ENCODE measurements around the gene ZNF724. TPM values are rescaled to one million over a fixed set of nuclear protein-coding genes. Genes with fewer than 3 reads are reported as not detected.

Gene ZNF724
- total and polyA plus RNA-seq, 10 of the 15 experiments (the other 5 are each of a cell fraction or from before 2014, with no cell fraction given): 0.71 to 14.7 (median 4.2) TPM

DNA sequence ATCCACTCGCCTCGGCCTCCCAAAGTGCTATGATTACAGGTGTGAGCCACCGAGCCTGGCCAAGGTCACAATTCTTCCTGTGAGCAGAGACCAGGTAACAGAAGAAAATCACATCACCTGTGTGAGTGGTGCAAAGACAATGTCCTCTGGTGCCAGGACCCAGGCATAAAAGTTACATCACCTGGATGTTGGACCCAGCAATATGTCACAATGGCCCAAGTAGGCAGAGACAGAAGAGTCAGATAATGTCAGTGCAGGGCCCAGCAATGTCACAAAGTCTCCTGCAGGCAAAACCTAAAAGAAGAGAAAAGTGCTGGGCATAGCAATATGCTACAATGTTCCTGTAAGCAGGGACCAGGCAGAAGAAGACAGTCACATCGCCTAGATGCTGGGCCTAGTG is 5.5 kb upstream of the ZNF724 start:
- BruUV-seq (replicated peaks): no TSS peak
- Histone ChIP-seq H3K27me3 (replicated peaks in 1 of 2; ENCODE audit: control insufficient read depth in 2 of 2, insufficient read depth in 2 of 2, low read length in 1 of 2) (no peaks in the 10 kb centered on the region), H3K4me3 (no peak overlapping the region), H3K27ac (ENCODE audit: control insufficient read depth, insufficient read depth) (no peak overlapping the region), H3K9ac (ENCODE audit: control insufficient read depth, insufficient read depth, low read length) (no peak overlapping the region), H4K20me1 (ENCODE audit: control insufficient read depth, insufficient read depth) (no peaks in the 10 kb centered on the region), H3K79me2 (ENCODE audit: control insufficient read depth, insufficient read depth, low read length) (no peaks in the 10 kb centered on the region), H3K9me3 (replicated peaks; ENCODE audit: control insufficient read depth, insufficient read depth, low read length) (no peaks in the 10 kb centered on the region; the same call in 2 of the 3 replicates), H3K4me2 (ENCODE audit: control insufficient read depth, insufficient read depth) (no peak overlapping the region), H3K4me1 (ENCODE audit: control insufficient read depth, insufficient read depth, low read length) (no peaks in the 10 kb centered on the region), H3K36me3 (ENCODE audit: control insufficient read depth in 2 of 2, insufficient read depth in 2 of 2, low read length in 1 of 2) (peaks cover 0 to 4% of the 10 kb centered on the region in 2 experiments; a peak in 1 of 4 replicates), H2AFZ (ENCODE audit: control insufficient read depth, low read depth, low read length) (no peak overlapping the region)
- ATAC-seq (no peak), DNase-seq (ENCODE audit: low read depth, low spot score) (no peak), FAIRE-seq (no peak)
- RAD21 ChIA-PET (ENCODE audit: unreplicated experiment): no interaction called here
- intact Hi-C loops (cut with micrococcal nuclease; ENCODE audit: unreplicated experiment) (no loop called here), in situ Hi-C loops (cut with MboI) (no loop called here)
- SMC1A ChIA-PET (ENCODE audit: uncharacterized antibody, unreplicated experiment): no interaction called here
- CTCF ChIA-PET: no interaction called here
- POLR2A ChIA-PET: no interaction called here
- 96% methylated on average over 4 of the region's 4 CpGs for WGBS (ENCODE audit: insufficient coverage, insufficient replicate concordance, low lambda C conversion rate, missing lambda C conversion rate)
- TF ChIP-seq BMI1 (IDR thresholded peaks at IDR 0.05; ENCODE audit: borderline replicate concordance): no peak
- no peak for TF ChIP-seq HCFC1 (IDR thresholded peaks at IDR 0.05; ENCODE audit: low read length)
- TF ChIP-seq, protein P1, sequence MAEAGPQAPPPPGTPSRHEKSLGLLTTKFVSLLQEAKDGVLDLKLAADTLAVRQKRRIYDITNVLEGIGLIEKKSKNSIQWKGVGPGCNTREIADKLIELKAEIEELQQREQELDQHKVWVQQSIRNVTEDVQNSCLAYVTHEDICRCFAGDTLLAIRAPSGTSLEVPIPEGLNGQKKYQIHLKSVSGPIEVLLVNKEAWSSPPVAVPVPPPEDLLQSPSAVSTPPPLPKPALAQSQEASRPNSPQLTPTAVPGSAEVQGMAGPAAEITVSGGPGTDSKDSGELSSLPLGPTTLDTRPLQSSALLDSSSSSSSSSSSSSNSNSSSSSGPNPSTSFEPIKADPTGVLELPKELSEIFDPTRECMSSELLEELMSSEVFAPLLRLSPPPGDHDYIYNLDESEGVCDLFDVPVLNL (IDR thresholded peaks at IDR 0.05; ENCODE audit: low read depth, low read length): no peak
- no peak for TF ChIP-seq POLR2A (IDR thresholded peaks at IDR 0.05; ENCODE audit: low read depth, low read length)
- TF ChIP-seq MEF2B (IDR thresholded peaks at IDR 0.05; ENCODE audit: partially characterized antibody, poor library complexity, severe bottlenecking): no peak
- no peak for TF ChIP-seq HSF1 (IDR thresholded peaks at IDR 0.05; ENCODE audit: low read depth, low read length)
- no peak for TF ChIP-seq WRNIP1 (IDR thresholded peaks at IDR 0.05; ENCODE audit: borderline replicate concordance, low read depth, low read length)
- no peak for TF ChIP-seq ELK1 (IDR thresholded peaks at IDR 0.05; ENCODE audit: low read depth, low read length)
- no peak for TF ChIP-seq TARDBP (IDR thresholded peaks at IDR 0.05; ENCODE audit: borderline replicate concordance)
- TF ChIP-seq MYB (IDR thresholded peaks at IDR 0.05; ENCODE audit: borderline replicate concordance, low read depth, low read length): no peak
- TF ChIP-seq, protein P2, sequence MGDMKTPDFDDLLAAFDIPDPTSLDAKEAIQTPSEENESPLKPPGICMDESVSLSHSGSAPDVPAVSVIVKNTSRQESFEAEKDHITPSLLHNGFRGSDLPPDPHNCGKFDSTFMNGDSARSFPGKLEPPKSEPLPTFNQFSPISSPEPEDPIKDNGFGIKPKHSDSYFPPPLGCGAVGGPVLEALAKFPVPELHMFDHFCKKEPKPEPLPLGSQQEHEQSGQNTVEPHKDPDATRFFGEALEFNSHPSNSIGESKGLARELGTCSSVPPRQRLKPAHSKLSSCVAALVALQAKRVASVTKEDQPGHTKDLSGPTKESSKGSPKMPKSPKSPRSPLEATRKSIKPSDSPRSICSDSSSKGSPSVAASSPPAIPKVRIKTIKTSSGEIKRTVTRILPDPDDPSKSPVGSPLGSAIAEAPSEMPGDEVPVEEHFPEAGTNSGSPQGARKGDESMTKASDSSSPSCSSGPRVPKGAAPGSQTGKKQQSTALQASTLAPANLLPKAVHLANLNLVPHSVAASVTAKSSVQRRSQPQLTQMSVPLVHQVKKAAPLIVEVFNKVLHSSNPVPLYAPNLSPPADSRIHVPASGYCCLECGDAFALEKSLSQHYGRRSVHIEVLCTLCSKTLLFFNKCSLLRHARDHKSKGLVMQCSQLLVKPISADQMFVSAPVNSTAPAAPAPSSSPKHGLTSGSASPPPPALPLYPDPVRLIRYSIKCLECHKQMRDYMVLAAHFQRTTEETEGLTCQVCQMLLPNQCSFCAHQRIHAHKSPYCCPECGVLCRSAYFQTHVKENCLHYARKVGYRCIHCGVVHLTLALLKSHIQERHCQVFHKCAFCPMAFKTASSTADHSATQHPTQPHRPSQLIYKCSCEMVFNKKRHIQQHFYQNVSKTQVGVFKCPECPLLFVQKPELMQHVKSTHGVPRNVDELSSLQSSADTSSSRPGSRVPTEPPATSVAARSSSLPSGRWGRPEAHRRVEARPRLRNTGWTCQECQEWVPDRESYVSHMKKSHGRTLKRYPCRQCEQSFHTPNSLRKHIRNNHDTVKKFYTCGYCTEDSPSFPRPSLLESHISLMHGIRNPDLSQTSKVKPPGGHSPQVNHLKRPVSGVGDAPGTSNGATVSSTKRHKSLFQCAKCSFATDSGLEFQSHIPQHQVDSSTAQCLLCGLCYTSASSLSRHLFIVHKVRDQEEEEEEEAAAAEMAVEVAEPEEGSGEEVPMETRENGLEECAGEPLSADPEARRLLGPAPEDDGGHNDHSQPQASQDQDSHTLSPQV (IDR thresholded peaks at IDR 0.05): no peak
- TF ChIP-seq CREM (IDR thresholded peaks at IDR 0.05; ENCODE audit: low read depth): no peak
- no peak for TF ChIP-seq SMAD1 (IDR thresholded peaks at IDR 0.05; ENCODE audit: low read depth, partially characterized antibody)
- no peak for TF ChIP-seq SUZ12 (IDR thresholded peaks at IDR 0.05; ENCODE audit: unreplicated experiment)
- no peak for TF ChIP-seq IKZF1 (conservative IDR thresholded peaks at IDR 0.05)
- no peak for TF ChIP-seq ZNF207 (IDR thresholded peaks at IDR 0.05; ENCODE audit: borderline replicate concordance)
